Breast epithelium (tissue), 3 donors: ENCODE measurements around the gene CDH4.

Source experiments
- CTCF ChIP-seq, 3 donors: fragments of 450-650 bp; IDR thresholded peaks; one replicate each; pipeline ENCODE4 v1.5.1; 2016 to 2017; ENCODE audit warnings: antibody characterized with exemption in 3 of 3, mild to moderate bottlenecking in 3 of 3, moderate library complexity in 3 of 3
- POLR2A ChIP-seq: fragments of 450-650 bp; IDR thresholded peaks from one replicate; pipeline ENCODE4 v1.6.1; 2016; ENCODE audit warnings: antibody characterized with exemption, mild to moderate bottlenecking, moderate library complexity
- POLR2AphosphoS5 ChIP-seq, 3 donors: sonication (generic); formaldehyde crosslinking; IDR thresholded peaks; one replicate each; pipeline ENCODE4 v1.6.1; 2017; ENCODE audit warnings: antibody characterized with exemption in 3 of 3

- no peak for TF ChIP-seq POLR2A
- no peak for TF ChIP-seq CTCF (IDR thresholded peaks at IDR 0.05)
- TF ChIP-seq POLR2AphosphoS5 (IDR thresholded peaks at IDR 0.05) = no peak
Observed at GRCh38 chr20:61985096-61985495, 733.0 kb downstream of the CDH4 start.
